Stimulated activated CD8-positive, alpha-beta memory T cell treated with anti-CD3 and anti-CD28 coated beads, Interleukin-7, amount 100 ng/mL, for 4 hours (primary cell): ENCODE measurements around the gene ZNF860.
"Not testable (repeated sequence)": the region's sequence is repeated elsewhere in the genome, so short reads cannot be mapped to it uniquely, and the experiment has no call there.

Experiments used
- DNase-seq, 2 donors: peaks; one replicate each; pipeline ENCODE4 v3.0.0-alpha.2; 2020; ENCODE audit warnings: low read depth in 2 of 2

Gene ZNF860

DNA sequence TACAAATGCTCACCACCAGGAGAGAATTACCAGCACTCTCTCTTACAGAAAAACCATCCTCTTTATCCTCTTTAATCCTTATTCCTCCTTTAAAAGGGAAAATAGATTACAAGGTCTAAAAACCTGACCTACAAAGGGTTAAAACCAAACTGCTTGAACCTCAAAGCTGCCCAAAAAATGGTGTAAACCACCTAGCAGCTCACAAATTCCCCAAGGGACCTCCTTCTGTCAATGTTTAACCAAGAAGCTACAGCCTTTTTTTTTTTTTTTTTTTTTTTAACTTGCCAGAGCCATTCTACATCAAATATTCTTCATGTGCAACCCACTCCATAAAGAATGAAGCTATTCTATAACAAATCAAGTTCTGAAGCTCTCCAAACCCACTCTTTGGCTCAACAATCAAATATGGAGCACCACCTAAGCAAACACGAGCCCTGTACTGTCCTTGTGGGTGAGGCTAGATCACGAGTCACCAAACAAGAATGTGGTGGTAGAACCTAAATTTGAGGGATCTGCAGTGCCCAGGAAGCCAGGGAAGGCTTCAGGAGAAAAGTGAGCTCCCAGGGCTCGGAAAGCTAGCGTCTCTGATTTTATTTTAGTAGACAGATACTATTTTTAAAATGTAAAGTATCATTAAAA lies 20.6 kb upstream of the ZNF860 start:
- DNase-seq, result no peak

DNA sequence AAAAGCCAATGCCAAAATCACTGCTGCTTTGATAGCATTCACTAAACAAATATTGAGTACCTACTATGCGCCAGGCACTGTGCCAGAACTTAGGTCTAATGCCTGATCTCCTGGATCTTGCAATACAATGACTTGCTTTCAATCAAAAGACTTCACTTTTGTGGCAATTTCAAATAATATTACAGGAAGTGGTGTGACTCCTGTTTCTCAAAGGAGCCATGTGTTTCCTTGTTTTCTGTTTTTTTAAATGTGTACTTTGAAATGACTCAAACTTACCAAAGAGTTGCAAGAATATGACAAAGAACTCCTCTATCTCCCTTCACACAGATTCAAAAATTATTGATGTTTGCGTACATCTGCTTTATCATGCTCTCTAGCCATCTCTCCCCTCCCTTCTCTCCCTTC lies 18.7 kb upstream of the ZNF860 start:
- DNase-seq, result no peak

DNA sequence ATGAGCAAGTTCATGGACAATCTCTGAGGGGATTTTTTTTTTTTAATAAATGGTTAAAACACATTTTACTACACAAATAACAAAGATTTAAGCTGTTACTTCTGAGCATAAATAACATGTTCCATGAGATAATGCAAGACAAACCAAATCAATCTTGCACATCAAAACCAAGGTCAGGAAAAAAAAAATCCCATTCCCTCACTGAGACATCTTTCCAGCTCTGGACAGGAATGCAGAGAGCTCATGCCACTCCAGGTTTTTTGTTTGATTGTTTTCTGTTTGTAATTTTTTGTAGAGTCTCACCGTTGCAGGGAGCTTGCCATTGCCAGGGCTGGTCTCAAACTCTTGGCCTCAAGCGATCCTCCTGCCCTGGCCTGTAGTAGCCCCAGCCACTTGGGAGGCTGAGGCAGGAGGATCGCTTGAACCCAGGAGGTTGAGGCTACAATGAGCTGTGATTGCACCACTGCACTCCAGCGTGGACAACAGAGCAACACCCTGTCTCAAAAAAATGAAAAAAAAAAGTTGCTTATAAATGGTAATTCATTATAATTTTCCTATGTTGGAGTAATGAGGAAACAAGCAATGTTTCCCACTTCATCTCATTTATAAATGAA lies 14.5 kb upstream of the ZNF860 start:
- DNase-seq, result no peak

- DNase-seq, result no peak
These were observed 14.0 kb upstream of the ZNF860 start for GRCh38 chr3:31967592-31967991.

- DNase-seq, result no peak
These were observed 13.1 kb upstream of the ZNF860 start for GRCh38 chr3:31968369-31968926.

- DNase-seq, result no peak
These were observed 12.6 kb upstream of the ZNF860 start for GRCh38 chr3:31968927-31969418.

- DNase-seq, result no peak
These were observed 9.9 kb upstream of the ZNF860 start for GRCh38 chr3:31971607-31972006.

DNA sequence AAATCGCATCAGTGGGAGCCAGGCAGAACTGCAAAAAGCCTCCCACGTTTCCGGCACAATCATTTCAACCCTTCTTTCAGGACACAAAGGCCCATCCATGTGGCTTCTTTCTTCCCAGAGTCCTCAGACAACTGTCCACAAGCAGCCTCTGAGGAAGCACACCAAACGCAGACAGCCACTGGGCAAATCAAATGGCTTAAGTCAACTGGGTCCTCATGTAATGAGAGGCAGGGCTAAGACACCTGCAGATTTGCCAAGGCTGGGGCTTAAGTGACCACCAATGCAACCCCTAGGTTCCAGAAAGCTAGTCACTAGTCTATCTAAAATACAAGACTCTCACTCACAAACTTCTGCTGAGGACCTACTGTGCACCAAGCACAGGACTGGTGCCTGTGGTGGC lies 8.5 kb upstream of the ZNF860 start:
- no peak for DNase-seq

DNA sequence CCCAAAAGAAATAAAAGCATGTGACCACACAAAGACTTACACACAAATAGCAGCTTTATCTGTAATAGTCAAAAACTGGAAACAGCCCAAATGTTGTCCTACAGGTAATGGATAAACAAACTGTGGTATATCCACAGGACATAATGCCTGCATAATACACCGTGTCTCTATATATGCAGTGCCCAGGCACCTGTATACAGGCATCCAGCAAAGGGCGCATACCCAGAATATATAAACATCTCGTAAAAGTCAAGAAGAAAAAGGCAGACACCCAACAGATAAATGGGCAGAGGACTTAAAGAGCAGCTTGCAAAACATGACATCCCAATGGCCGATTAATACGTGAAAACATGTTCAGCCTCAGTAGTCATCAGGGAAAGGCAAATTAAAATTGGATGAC lies 7.7 kb upstream of the ZNF860 start:
- no peak for DNase-seq

GRCh38 chr3:31974471-31974870 lies 7.1 kb upstream of the ZNF860 start:
- DNase-seq, result no peak

- DNase-seq, result no peak
These were observed 6.6 kb upstream of the ZNF860 start for GRCh38 chr3:31974964-31975363.

GRCh38 chr3:31976302-31976701 lies 5.2 kb upstream of the ZNF860 start:
- DNase-seq, result no peak

GRCh38 chr3:31977736-31978135 lies 3.8 kb upstream of the ZNF860 start:
- no peak for DNase-seq

GRCh38 chr3:31978553-31978952 lies 3.0 kb upstream of the ZNF860 start:
- no peak for DNase-seq

- no peak for DNase-seq
These were observed 2.4 kb upstream of the ZNF860 start for GRCh38 chr3:31979001-31979697.

- peak in 1 of 2 donors; percentile 15 for DNase-seq
These were observed 882 bp upstream of the ZNF860 start for GRCh38 chr3:31980530-31981205.

DNA sequence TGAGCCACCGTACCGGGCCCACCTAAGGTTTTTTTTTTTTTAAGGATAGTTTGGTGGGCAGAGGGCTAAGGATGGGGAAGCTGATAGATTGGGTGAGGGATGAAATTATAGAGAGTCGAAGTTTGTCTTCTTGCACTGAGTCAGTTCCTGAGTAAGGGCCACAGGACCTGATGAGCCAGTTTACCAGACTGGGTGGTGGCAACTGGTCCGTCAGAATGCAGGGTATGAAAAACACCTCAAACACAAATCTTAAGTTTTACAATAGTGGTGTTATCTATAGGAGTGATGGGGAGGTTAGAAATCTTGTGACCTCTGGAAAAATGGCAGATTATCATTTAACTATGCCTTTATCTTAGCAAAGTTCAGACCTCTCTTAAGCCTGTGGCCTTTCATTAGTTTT lies 2.8 kb downstream of the ZNF860 start:
- no peak for DNase-seq

- DNase-seq, result no peak
These were observed 4.3 kb downstream of the ZNF860 start for GRCh38 chr3:31985831-31986230.

DNA sequence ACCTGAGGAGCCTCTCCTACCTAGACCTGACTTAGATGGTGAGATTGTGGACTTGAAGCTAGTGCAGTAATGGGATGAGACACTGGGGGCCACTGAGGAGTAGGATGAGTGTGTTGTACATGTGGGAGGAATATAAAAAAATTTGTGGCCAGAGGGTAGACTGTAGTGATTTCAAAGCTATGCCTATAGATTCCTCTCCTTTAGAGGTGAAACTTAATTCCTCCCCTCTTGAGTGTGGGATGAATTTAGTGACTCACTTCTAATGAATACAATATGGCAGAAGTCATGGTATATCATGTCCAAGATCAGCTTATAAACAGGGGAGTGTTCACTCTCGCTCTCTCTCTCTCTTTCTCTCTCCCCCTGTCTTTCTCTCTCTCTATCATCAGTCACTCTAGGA lies 6.7 kb downstream of the ZNF860 start:
- no peak for DNase-seq

GRCh38 chr3:31992995-31993394 lies 11.4 kb downstream of the ZNF860 start:
- DNase-seq, result not testable (repeated sequence)

GRCh38 chr3:31993843-31994242 lies 12.3 kb downstream of the ZNF860 start:
- no peak for DNase-seq

DNA sequence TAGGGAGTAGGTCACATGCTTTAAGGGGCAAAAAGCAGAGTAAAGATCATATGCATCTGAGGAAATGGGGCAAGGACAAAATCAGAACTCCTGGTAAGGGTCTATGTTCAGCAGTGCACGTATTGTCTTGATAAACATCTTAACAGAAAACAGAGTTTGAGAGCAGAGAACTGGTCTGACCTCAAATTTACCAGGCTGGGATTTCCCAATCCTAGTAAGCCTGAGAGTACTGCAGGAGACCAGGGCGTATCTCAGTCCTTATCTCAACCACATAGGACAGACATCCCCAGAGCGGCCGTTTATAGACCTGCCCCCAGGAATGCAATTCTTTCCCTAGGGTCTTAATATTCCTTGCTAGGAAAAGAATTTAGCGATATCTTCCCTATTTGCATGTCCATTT lies 13.5 kb downstream of the ZNF860 start:
- DNase-seq, result not testable (repeated sequence)
